HG02870 (cell line): ENCODE results near the gene GATAD2B.
"Not testable (repeated sequence)": the region's sequence is repeated elsewhere in the genome, so short reads cannot be mapped to it uniquely, and the experiment has no call there.

Experiments used
- ATAC-seq: cut with Tn5 transposase; IDR thresholded peaks from one replicate; pipeline ENCODE4 v1.9.1; 2021; ENCODE audit warnings: mild to moderate bottlenecking, moderate library complexity; ENCODE audit not compliant: unreplicated experiment

The GATAD2B gene

GRCh38 chr1:153891042-153891441 is 31.7 kb downstream of the GATAD2B start:
- ATAC-seq = not testable (repeated sequence)

- ATAC-seq = no peak
Measured at GRCh38 chr1:153888533-153888932, 34.2 kb downstream of the GATAD2B start.

- ATAC-seq = no peak
Measured at GRCh38 chr1:153886127-153886526, 36.6 kb downstream of the GATAD2B start.

GRCh38 chr1:153883223-153883622 is 39.5 kb downstream of the GATAD2B start:
- ATAC-seq = no peak

GRCh38 chr1:153882296-153882912 is 40.4 kb downstream of the GATAD2B start:
- ATAC-seq = no peak

- no peak for ATAC-seq
Measured at GRCh38 chr1:153881751-153882150, 41.0 kb downstream of the GATAD2B start.

GRCh38 chr1:153880962-153881361 is 41.8 kb downstream of the GATAD2B start:
- no peak for ATAC-seq

GRCh38 chr1:153880024-153880423 is 42.7 kb downstream of the GATAD2B start:
- no peak for ATAC-seq

GRCh38 chr1:153877112-153877511 is 45.7 kb downstream of the GATAD2B start:
- ATAC-seq = no peak

GRCh38 chr1:153872934-153873333 is 49.8 kb downstream of the GATAD2B start:
- ATAC-seq = no peak

GRCh38 chr1:153872331-153872730 is 50.4 kb downstream of the GATAD2B start:
- no peak for ATAC-seq

GRCh38 chr1:153869486-153869885 is 53.3 kb downstream of the GATAD2B start:
- ATAC-seq = no peak

GRCh38 chr1:153866045-153866850 is 56.5 kb downstream of the GATAD2B start:
- ATAC-seq = no peak

GRCh38 chr1:153860285-153860684 is 62.5 kb downstream of the GATAD2B start:
- ATAC-seq = no peak

- ATAC-seq = no peak
Measured at GRCh38 chr1:153857505-153857904, 65.3 kb downstream of the GATAD2B start.

GRCh38 chr1:153856763-153857162 is 66.0 kb downstream of the GATAD2B start:
- ATAC-seq = no peak

GRCh38 chr1:153852170-153852569 is 70.6 kb downstream of the GATAD2B start:
- no peak for ATAC-seq

GRCh38 chr1:153849487-153850185 is 73.1 kb downstream of the GATAD2B start:
- peak; percentile 56 for ATAC-seq

- ATAC-seq = no peak
Measured at GRCh38 chr1:153848805-153849204, 74.0 kb downstream of the GATAD2B start.

- ATAC-seq = no peak
Measured at GRCh38 chr1:153845158-153845557, 77.6 kb downstream of the GATAD2B start.

- ATAC-seq = not testable (repeated sequence)
Measured at GRCh38 chr1:153844349-153844748, 78.4 kb downstream of the GATAD2B start.

GRCh38 chr1:153842006-153842471 is 80.7 kb downstream of the GATAD2B start:
- peak; percentile 78 for ATAC-seq
